SKM-1 (cell line): ENCODE results near the gene TRMT112.

Experiments used
- DNase-seq: peaks from one replicate; lab custom pipeline; 2025; ENCODE audit not compliant: unreplicated experiment; lab: John Stamatoyannopoulos, UW

Gene TRMT112

GRCh38 chr11:64317325-64317960 is at the start of gene TRMT112:
Gene TRMT112, minus strand, starts transcription at chr11:64317559. Its CDS starts 33 bp downstream, at chr11:64317526.
- DNase-seq, result peak; percentile 95

- DNase-seq, result no peak
Observed at GRCh38 chr11:64366751-64367150, 49.4 kb upstream of the TRMT112 start.

- no peak for DNase-seq
Observed at GRCh38 chr11:64364911-64365310, 47.6 kb upstream of the TRMT112 start.

GRCh38 chr11:64364435-64364834 is 47.1 kb upstream of the TRMT112 start:
- no peak for DNase-seq

- no peak for DNase-seq
Observed at GRCh38 chr11:64362339-64362738, 45.0 kb upstream of the TRMT112 start.

- no peak for DNase-seq
Observed at GRCh38 chr11:64361659-64362058, 44.3 kb upstream of the TRMT112 start.

GRCh38 chr11:64360448-64360921 is 43.1 kb upstream of the TRMT112 start:
- DNase-seq, result peak; percentile 32

- DNase-seq, result no peak
Observed at GRCh38 chr11:64359712-64360445, 42.5 kb upstream of the TRMT112 start.

GRCh38 chr11:64358907-64359711 is 41.8 kb upstream of the TRMT112 start, which contains the start of gene RPS6KA4:
Gene RPS6KA4, plus strand, starts transcription at chr11:64359162. Its CDS starts 74 bp downstream, at chr11:64359236.
- no peak for DNase-seq

- no peak for DNase-seq
Observed at GRCh38 chr11:64358536-64358906, 41.2 kb upstream of the TRMT112 start.

- DNase-seq, result no peak
Observed at GRCh38 chr11:64357904-64358535, 40.7 kb upstream of the TRMT112 start.

GRCh38 chr11:64357446-64357845 is 40.1 kb upstream of the TRMT112 start:
- DNase-seq, result no peak

- peak; percentile 15 for DNase-seq
Observed at GRCh38 chr11:64356498-64357411, 39.4 kb upstream of the TRMT112 start.

GRCh38 chr11:64355078-64355940 is 38.0 kb upstream of the TRMT112 start:
- DNase-seq, result no peak

- DNase-seq, result no peak
Observed at GRCh38 chr11:64353715-64354506, 36.6 kb upstream of the TRMT112 start.

GRCh38 chr11:64352995-64353714 is 35.8 kb upstream of the TRMT112 start:
- DNase-seq, result no peak

- DNase-seq, result no peak
Observed at GRCh38 chr11:64352099-64352994, 35.0 kb upstream of the TRMT112 start.
